HCT116 (cell line): ENCODE measurements around the gene NDC1. TPM values are rescaled to one million over a fixed set of nuclear protein-coding genes. Genes with fewer than 3 reads are reported as not detected.

ENCODE experiments used
- ATAC-seq: fragments of 200-7000 bp; cut with Tn5 transposase; 2 replicates; pipeline ENCODE4 v1.9.1; 2020; ENCODE audit warnings: mild to moderate bottlenecking, moderate library complexity
- BruUV-seq: library from RNA; stranded (reverse); fragments of 400-500 nt; replicated peaks from 2 replicates; lab custom pipeline; 2021; lab: Mats Ljungman, UMichigan
- CTCF ChIA-PET: fragments of 300-600 bp; sonication (Branson Sonifier 250); formaldehyde crosslinking; loops from one replicate; lab custom pipeline; 2021; ENCODE audit warnings: antibody characterized with exemption; lab: Charles Lee
- POLR2A ChIA-PET: fragments of 300-600, 350-600 bp; sonication (Branson Sonifier 250); formaldehyde crosslinking; loops from one replicate; lab custom pipeline; 2021; ENCODE audit warnings: antibody characterized with exemption; lab: Charles Lee
- RAD21 ChIA-PET, 2 experiments: fragments of 300-600 bp; sonication (Branson Sonifier 250); formaldehyde crosslinking; loops; one replicate each; lab custom pipeline; 2023; ENCODE audit warnings: low total read pairs in 2 of 2; ENCODE audit not compliant: uncharacterized antibody in 2 of 2, unreplicated experiment in 2 of 2, low non-redundant PET in 1 of 2; lab: Charles Lee
- DNase-seq: peaks from one replicate; pipeline ENCODE4 v3.0.0-alpha.2; 2010; ENCODE audit warnings: low read depth, low spot score
- H2AFZ ChIP-seq: fragments of 200-600 bp; shearing (Covaris generic), sonication (generic); 2 replicates; pipeline ENCODE4 v1.6.1; 2017; ENCODE audit warnings: low read depth, mixed run types, mixed read lengths, antibody characterized with exemption, low read length; ENCODE audit not compliant: poor library complexity, severe bottlenecking
- H3K27ac ChIP-seq: 2 replicates; pipeline ENCODE4 v1.5.1; 2012; ENCODE audit warnings: low read depth, low read length
- H3K27me3 ChIP-seq: fragments of 200-600 bp; sonication (generic); 2 replicates; pipeline ENCODE4 v1.6.1; 2016; ENCODE audit warnings: mixed run types, low read length, mixed read lengths; ENCODE audit not compliant: insufficient read depth
- H3K36me3 ChIP-seq, 2 experiments: fragments of 200-500 bp in 1 of 2; fragments of 200-600 bp in 1 of 2; sonication (Bioruptor generic) in 1 of 2; sonication (generic) in 1 of 2; 2 replicates each; pipeline versions ENCODE4 v1.5.1 to v1.6.1; 2014 to 2016; ENCODE audit warnings: low read length in 2 of 2, inconsistent platforms in 1 of 2, mixed read lengths in 1 of 2, mixed run types in 1 of 2; ENCODE audit not compliant: insufficient read depth in 2 of 2, control insufficient read depth in 1 of 2
- H3K4me1 ChIP-seq, 2 experiments: fragments of 200-600 bp in 1 of 2; sonication (generic) in 1 of 2; 2 replicates each; pipeline versions ENCODE4 v1.5.1 to v1.6.1; 2012 to 2017; ENCODE audit warnings: low read length in 2 of 2, inconsistent platforms in 1 of 2, mild to moderate bottlenecking in 1 of 2, mixed read lengths in 1 of 2, mixed run types in 1 of 2, moderate library complexity in 1 of 2; ENCODE audit not compliant: insufficient read depth in 2 of 2, control insufficient read depth in 1 of 2
- H3K4me2 ChIP-seq: fragments of 200-600 bp; sonication (generic); 2 replicates; pipeline ENCODE4 v1.6.1; 2017; ENCODE audit warnings: mixed run types, low read length, mixed read lengths
- H3K4me3 ChIP-seq, 2 experiments: fragments of 200-600 bp in 1 of 2; sonication (generic) in 1 of 2; replicated peaks in 1 of 2; 2 replicates each; pipeline ENCODE4 v1.5.1; 2011 to 2016; ENCODE audit warnings: low read length in 2 of 2, control low read depth in 1 of 2, low read depth in 1 of 2, mild to moderate bottlenecking in 1 of 2, mixed read lengths in 1 of 2, mixed run types in 1 of 2
- H3K79me2 ChIP-seq: fragments of 200-600 bp; sonication (generic); 2 replicates; pipeline ENCODE4 v1.6.1; 2017; ENCODE audit warnings: mild to moderate bottlenecking, mixed run types, low read length, moderate library complexity, mixed read lengths; ENCODE audit not compliant: insufficient read depth
- H3K9ac ChIP-seq: fragments of 200-600 bp; sonication (generic); 2 replicates; pipeline ENCODE4 v1.6.1; 2016; ENCODE audit warnings: low read length, mixed read lengths
- H3K9me2 ChIP-seq: fragments of 200-600 bp; sonication (generic), shearing (Covaris generic); 2 replicates; pipeline ENCODE4 v1.6.1; 2017; ENCODE audit warnings: mixed run types, mild to moderate bottlenecking, moderate library complexity; ENCODE audit not compliant: insufficient read depth
- H3K9me3 ChIP-seq, 2 experiments: fragments of 200-500 bp in 1 of 2; fragments of 200-600 bp in 1 of 2; sonication (Bioruptor generic) in 1 of 2; sonication (generic) in 1 of 2; 2 replicates each; pipeline ENCODE4 v1.6.1; 2014 to 2017; ENCODE audit warnings: low read length in 2 of 2, mixed read lengths in 2 of 2, inconsistent platforms in 1 of 2, low read depth in 1 of 2, mild to moderate bottlenecking in 1 of 2, mixed run types in 1 of 2, moderate library complexity in 1 of 2; ENCODE audit not compliant: control insufficient read depth in 1 of 2, insufficient read depth in 1 of 2
- H4K20me1 ChIP-seq: fragments of 200-600 bp; sonication (generic), shearing (Covaris generic); 2 replicates; pipeline ENCODE4 v1.6.1; 2017; ENCODE audit warnings: mixed run types, mild to moderate bottlenecking, moderate library complexity; ENCODE audit not compliant: insufficient read depth
- CBX3 ChIP-seq: IDR thresholded peaks from 2 replicates; pipeline ENCODE4 v1.6.1; 2012; ENCODE audit warnings: low read depth
- CEBPB ChIP-seq: IDR thresholded peaks from 2 replicates; pipeline ENCODE4 v1.6.1; 2012; ENCODE audit warnings: low read depth
- CTCF ChIP-seq, 3 experiments: fragments of 200-600 bp in 1 of 3; sonication (generic) in 1 of 3; IDR thresholded peaks in 2 of 3; conservative IDR thresholded peaks in 1 of 3; 2 replicates each; pipeline ENCODE4 v1.5.1; 2012 to 2017; ENCODE audit warnings: low read depth in 2 of 3, low read length in 2 of 3, antibody characterized with exemption in 1 of 3, borderline replicate concordance in 1 of 3, control low read depth in 1 of 3, mild to moderate bottlenecking in 1 of 3, mixed read lengths in 1 of 3, mixed run types in 1 of 3, moderate library complexity in 1 of 3; ENCODE audit not compliant: insufficient read depth in 1 of 3
- ELF1 ChIP-seq: IDR thresholded peaks from 2 replicates; pipeline ENCODE4 v1.6.1; 2012; ENCODE audit warnings: low read depth, borderline replicate concordance
- EZH2 ChIP-seq: fragments of 200-600 bp; sonication (generic); IDR thresholded peaks from 2 replicates; pipeline ENCODE4 v1.6.1; 2017; ENCODE audit warnings: antibody characterized with exemption, mixed run types
- EZH2phosphoT487 ChIP-seq: fragments of 200-600 bp; IDR thresholded peaks from 2 replicates; pipeline ENCODE4 v1.6.1; 2018; ENCODE audit warnings: antibody characterized with exemption, borderline replicate concordance
- FOSL1 ChIP-seq: IDR thresholded peaks from 2 replicates; pipeline ENCODE4 v1.6.1; 2012; ENCODE audit warnings: low read depth
- JUND ChIP-seq: IDR thresholded peaks from 2 replicates; pipeline ENCODE4 v1.6.1; 2012
- MAX ChIP-seq: IDR thresholded peaks from 2 replicates; pipeline ENCODE4 v1.6.1; 2012
- POLR2A ChIP-seq: IDR thresholded peaks from 2 replicates; pipeline ENCODE4 v1.7.0; 2011; ENCODE audit warnings: borderline replicate concordance; ENCODE audit not compliant: insufficient read depth, insufficient read length; ENCODE audit errors: extremely low read depth
- POLR2AphosphoS5 ChIP-seq: IDR thresholded peaks from 2 replicates; pipeline ENCODE4 v1.6.1; 2011; ENCODE audit warnings: mild to moderate bottlenecking, low read depth, low read length, moderate library complexity
- RAD21 ChIP-seq: IDR thresholded peaks from 2 replicates; pipeline ENCODE4 v1.6.1; 2012; ENCODE audit warnings: low read depth, mild to moderate bottlenecking
- REST ChIP-seq: IDR thresholded peaks from 2 replicates; pipeline ENCODE4 v1.6.1; 2012; ENCODE audit warnings: low read depth
- SIN3A ChIP-seq: IDR thresholded peaks from 2 replicates; pipeline ENCODE4 v1.6.1; 2012; ENCODE audit warnings: low read depth
- TCF7L2 ChIP-seq: IDR thresholded peaks from 2 replicates; pipeline ENCODE4 v1.7.0; 2011; ENCODE audit warnings: borderline replicate concordance, inconsistent platforms; ENCODE audit not compliant: insufficient read depth, insufficient read length; ENCODE audit errors: extremely low read depth
- YY1 ChIP-seq: IDR thresholded peaks from 2 replicates; pipeline ENCODE4 v1.6.1; 2011; ENCODE audit warnings: low read length, low read depth, moderate library complexity, mild to moderate bottlenecking; ENCODE audit not compliant: insufficient replicate concordance; ENCODE audit errors: extremely low read depth
- ZBTB33 ChIP-seq: IDR thresholded peaks from 2 replicates; pipeline ENCODE4 v1.6.1; 2011; ENCODE audit warnings: mild to moderate bottlenecking, low read length, moderate library complexity; ENCODE audit not compliant: insufficient replicate concordance; ENCODE audit errors: extremely low read depth
- ZFX ChIP-seq: fragments of 450-650 bp; IDR thresholded peaks from 2 replicates; pipeline ENCODE4 v1.6.1; 2017
- ZNF274 ChIP-seq: fragments of 200-500 bp; sonication (Bioruptor generic); IDR thresholded peaks from 2 replicates; pipeline ENCODE4 v1.6.1; 2014; ENCODE audit warnings: mild to moderate bottlenecking, low read depth, low read length, inconsistent platforms
- intact Hi-C: fragments of 100-400 bp; cut with micrococcal nuclease; formaldehyde crosslinking; loops from 2 replicates; pipeline ENCODE4 v1.10.0; 2022
- total RNA-seq: library from RNA; stranded (reverse); gene quantifications from one replicate; pipeline ENCODE4 v1.2.1, GENCODE V29; 2021; ENCODE audit not compliant: unreplicated experiment

The NDC1 gene
- total RNA-seq, 1 experiment from 2014 or later: 54.7 TPM

GRCh38 chr1:53735261-53735660 is 102.8 kb downstream of the NDC1 start:
- TF ChIP-seq JUND: no peak
- no peak for TF ChIP-seq SIN3A
- TF ChIP-seq CEBPB: no peak
- no peak for TF ChIP-seq RAD21
- TF ChIP-seq ZFX: no peak
- TF ChIP-seq ELF1: no peak
- TF ChIP-seq ZBTB33: no peak
- no peak for TF ChIP-seq FOSL1
- no peak for TF ChIP-seq POLR2A
- TF ChIP-seq TCF7L2: no peak
- no peak for TF ChIP-seq REST
- no peak for TF ChIP-seq MAX
- TF ChIP-seq ZNF274: no peak
- no peak for TF ChIP-seq YY1
- TF ChIP-seq EZH2phosphoT487: no peak
- no peak for TF ChIP-seq CTCF (IDR thresholded peaks at IDR 0.05 in 2 of 3, conservative IDR thresholded peaks at IDR 0.05 in 1 of 3; ENCODE audit: borderline replicate concordance in 1 of 3, insufficient read depth in 1 of 3, low read depth in 2 of 3, low read length in 2 of 3)
- TF ChIP-seq EZH2: no peak
- no peak for TF ChIP-seq CBX3
- no peak for TF ChIP-seq POLR2AphosphoS5
- intact Hi-C loops: no loop called here

More at GRCh38 chr1:53735261-53735660, 102.8 kb downstream of the NDC1 start:
- Histone ChIP-seq H4K20me1 (no peaks in the 10 kb centered on the region), H3K9me3 (no peaks in the 10 kb centered on the region), H2AFZ (no peak overlapping the region), H3K36me3 (no peaks in the 10 kb centered on the region), H3K27ac (no peak overlapping the region), H3K4me3 (no peak overlapping the region), H3K4me2 (no peak overlapping the region), H3K9ac (no peak overlapping the region), H3K4me1 (peaks cover 0 to 12% of the 10 kb centered on the region in 2 experiments; a peak in 3 of 4 replicates), H3K27me3 (no peaks in the 10 kb centered on the region; the same call in 1 of the 2 replicates), H3K9me2 (no peaks in the 10 kb centered on the region), H3K79me2 (no peaks in the 10 kb centered on the region)
- CTCF ChIA-PET: no interaction called here
- RAD21 ChIA-PET: no interaction called here
- ATAC-seq: no peak
- POLR2A ChIA-PET: no interaction called here
- no peak for DNase-seq
- BruUV-seq: no TSS peak
